GM19468 (cell line): ENCODE data around the gene TAPT1.

Source experiments
- ATAC-seq: cut with Tn5 transposase; IDR thresholded peaks from one replicate; pipeline ENCODE4 v1.9.1; 2021; ENCODE audit warnings: mild to moderate bottlenecking, moderate library complexity, moderate number of reproducible peaks; ENCODE audit not compliant: unreplicated experiment; ENCODE audit errors: extremely low read depth

The TAPT1 gene

DNA sequence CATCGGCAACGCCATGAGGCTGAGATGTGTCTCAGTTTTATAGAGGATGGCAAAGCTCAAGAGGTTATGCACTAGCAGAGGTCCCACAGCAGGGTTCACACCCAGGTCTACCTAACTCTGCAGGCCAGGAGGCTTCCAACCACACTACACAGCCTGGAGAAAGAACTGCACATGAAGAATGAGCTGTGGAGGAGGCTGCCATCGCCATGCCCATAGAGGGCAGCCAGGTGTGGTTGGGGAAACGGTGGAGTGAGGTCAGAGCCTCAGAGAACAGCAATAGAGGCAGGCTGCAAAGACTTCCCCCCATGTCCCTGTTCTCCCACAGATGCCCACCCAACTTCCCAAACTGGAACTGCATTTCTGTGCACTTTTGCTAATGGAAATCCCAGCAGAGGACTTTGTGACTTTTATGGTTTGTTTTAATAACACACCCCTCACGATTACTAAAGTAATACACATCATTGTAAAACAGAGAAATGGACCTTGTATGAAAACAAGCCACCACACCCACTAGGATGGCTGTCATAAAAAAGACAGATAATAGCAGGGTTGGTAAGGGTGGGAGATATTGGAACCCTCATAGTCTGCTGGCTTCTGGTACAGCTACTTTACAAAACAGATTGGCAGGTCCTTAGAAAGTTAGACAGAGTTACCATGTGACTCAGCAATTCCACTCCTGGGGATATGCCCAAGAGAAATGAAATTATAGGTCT, 83.5 kb downstream of the TAPT1 start:
- ATAC-seq: no peak

DNA sequence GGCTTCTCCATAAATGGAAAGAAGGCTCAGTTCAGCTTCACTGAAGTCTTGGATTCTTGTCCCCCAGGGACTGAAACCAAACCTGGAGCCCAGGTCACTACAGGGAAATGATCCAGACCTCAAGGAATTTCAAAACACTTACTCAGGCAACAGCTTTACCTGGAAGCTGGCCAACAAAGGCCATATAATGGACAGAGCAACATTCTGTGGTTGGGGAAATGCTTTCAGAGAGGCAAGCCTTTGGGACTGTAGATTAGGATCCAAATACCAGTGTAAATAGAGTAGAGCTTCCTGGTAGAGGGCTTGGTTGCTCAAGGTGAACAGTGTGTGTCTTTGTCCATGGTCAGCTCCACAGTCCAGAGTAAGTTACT, 85.4 kb downstream of the TAPT1 start:
- no peak for ATAC-seq

DNA sequence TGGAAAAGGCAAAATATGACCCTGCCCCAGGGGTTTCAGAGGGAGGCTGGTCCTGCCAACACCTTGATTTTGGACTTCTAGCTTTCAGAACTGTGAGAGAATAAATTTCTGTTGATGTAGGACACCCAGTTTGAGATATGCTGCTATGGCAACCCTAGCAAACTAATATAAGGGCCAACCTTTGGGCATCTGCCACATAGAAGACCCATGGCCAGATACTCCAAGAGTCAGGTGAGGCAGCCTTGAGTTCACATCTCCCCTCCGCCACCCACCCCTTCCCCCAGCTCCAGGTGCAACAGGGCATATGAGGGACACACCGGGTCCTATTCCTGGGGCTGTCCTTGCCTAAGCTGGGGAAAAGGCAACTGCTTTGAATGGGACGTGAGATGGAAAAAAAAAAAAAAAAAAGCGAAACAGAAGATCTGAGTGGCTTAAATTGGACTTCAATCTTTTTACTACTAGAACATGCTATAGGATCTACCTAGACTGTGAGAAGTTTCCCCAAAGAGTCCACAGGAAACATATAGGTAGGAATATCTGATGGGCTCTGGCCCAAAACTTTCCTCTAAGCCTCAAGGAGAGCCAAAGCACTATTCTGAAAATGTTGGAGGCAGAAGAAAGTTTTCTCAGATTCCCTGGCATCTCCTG, 85.9 kb downstream of the TAPT1 start:
- ATAC-seq: no peak

DNA sequence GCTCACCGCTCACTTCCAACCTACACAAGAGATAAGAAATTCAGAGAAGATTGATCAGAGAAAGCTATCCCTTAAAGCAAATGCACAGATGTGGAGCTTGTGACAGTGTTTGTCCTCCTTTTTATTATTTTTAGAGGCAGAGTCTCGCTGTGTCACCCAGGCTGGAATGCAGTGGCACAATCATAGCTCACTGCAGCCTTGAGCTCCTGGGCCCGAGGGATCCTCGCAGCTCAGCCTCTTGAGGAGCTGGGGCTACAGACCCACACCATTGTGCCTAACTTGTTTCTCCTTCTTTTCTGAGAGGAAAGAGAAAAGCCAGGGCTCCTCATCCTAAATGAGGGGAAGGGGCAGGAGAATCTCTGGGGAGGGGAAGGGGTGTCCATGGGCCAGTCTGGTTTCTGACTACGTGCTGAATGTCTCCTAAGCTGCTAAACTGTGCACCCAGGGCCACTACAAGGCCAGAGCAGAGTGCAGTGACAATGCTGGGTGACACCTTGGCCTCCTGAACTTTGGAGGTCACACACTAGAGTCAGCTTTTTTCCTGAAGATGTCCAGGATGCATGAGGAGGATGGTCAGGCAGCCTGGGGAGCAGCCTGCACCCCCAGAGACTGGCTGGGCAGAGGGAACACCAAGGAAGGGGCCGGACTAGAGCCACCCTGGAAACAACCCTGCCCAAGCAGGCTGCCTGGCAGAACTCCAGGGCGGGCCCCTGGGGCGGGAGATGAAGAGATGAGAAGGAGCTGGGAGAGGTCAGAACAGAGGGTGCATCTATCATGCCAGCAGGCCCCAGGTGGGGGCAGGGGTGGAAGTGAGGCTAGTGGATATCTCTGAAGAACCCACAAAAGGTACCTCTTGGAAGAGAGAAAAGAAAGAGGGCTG, 87.0 kb downstream of the TAPT1 start:
- no peak for ATAC-seq

DNA sequence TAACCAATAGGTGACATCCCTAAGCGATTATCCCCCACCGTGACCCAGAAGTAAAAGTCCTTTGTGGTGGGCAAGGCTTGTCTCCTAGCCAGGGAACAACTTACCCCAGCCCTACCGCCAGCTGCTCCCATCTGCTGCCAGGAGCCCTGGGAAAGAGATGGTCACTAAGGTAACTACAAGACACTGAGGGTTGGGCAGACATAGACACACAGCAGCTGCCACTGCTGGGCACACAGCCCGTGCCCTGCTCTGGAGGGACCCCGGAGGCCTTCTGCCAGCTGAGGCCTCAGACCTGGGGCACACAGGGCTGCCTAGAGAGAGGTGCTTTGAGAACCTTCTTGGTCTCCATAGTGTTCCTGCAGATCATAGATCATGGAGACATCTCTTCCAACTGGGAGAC, 89.4 kb downstream of the TAPT1 start:
- ATAC-seq: no peak

DNA sequence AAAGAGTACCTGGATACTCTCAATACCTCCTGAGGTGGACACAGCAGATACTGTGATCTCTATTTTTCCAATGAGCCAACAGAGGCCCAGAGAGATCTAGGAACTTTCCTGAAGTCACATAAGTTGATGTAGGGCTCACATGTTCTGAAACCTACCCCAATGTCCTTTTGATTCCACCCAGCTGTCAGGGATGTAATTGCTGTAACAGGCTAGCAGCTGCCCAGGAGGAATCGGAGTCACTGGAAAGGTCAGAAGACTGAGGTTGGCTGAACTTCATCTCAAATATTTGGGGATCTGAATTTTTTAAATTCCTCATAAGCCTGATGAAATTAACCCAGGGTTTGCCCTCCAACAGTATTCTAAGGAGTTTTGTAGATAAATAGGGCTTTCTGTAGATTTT, 90.0 kb downstream of the TAPT1 start:
- ATAC-seq: no peak

DNA sequence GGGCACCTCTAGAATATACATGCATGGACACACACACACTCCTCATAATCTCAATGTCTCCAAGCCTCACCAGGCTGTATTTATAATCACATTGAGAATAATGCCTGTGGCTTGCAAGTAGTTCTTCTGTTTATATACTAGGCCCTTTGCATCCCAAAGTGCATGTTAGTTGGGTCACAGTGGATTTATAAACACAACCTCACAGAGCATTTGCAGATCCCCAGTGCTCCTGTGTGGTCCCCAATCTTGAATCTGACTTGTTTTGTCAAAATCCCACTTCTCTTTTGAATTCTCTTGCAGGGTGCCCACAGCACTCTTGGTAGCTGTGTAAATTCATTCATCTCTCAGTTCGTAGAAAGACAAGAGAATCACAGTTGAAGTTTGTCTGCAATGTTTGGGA, 92.9 kb downstream of the TAPT1 start:
- no peak for ATAC-seq

DNA sequence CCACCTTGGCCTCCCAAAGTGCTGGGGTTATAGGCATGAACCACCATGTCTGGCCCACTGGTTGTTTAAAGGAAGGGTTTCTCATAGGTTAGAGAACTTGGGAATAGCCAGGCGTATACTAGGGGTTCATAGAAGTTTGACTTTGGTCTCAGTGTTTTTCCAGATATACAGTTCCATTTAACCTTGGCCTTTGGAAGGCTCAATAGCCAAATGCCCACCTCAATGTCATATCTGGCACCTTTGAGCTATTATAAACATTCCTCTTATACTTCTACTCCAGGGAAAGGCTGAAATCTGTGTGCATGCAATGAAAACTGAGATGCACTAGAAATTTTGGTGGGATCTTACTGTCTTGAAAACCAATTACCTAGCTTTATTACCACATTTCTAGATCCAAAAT, 95.0 kb downstream of the TAPT1 start:
- ATAC-seq: no peak

DNA sequence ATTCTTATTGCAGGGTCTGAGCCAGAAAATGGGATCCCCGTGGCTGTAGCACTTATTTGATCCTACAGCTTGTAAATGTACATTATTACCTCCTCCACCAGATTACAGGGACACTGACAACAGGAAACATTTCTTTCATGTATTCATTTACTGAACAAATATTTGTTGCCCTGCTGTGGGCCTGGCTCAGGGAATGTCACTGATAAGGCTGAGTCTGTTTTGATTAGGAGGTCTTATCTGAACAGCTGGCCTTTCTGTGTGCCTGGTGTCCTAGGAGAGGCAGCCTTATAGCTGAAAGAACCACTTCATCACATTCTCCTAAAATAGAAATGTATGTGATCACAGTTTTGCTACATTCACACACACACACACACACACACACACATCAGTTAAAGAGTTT, 96.9 kb downstream of the TAPT1 start:
- ATAC-seq: no peak

DNA sequence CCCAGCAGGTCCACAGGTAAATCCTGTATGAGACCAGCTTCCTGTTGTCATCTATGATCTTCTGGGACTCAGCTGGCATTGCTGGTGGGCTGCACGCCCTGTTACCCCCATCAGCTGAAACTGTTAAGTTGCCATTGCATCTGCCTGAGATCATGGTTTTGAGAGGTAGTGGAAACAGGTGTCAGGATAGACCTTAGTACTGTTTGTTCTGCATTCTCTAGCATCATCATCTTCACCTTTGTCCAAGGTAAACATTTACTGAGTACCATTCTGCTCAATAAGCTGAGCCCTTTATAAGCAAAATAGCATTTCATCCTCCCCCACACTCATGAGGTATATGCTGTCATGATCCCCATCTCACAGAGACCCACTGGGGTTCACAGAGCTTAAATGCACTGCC, 99.6 kb downstream of the TAPT1 start:
- ATAC-seq: no peak

DNA sequence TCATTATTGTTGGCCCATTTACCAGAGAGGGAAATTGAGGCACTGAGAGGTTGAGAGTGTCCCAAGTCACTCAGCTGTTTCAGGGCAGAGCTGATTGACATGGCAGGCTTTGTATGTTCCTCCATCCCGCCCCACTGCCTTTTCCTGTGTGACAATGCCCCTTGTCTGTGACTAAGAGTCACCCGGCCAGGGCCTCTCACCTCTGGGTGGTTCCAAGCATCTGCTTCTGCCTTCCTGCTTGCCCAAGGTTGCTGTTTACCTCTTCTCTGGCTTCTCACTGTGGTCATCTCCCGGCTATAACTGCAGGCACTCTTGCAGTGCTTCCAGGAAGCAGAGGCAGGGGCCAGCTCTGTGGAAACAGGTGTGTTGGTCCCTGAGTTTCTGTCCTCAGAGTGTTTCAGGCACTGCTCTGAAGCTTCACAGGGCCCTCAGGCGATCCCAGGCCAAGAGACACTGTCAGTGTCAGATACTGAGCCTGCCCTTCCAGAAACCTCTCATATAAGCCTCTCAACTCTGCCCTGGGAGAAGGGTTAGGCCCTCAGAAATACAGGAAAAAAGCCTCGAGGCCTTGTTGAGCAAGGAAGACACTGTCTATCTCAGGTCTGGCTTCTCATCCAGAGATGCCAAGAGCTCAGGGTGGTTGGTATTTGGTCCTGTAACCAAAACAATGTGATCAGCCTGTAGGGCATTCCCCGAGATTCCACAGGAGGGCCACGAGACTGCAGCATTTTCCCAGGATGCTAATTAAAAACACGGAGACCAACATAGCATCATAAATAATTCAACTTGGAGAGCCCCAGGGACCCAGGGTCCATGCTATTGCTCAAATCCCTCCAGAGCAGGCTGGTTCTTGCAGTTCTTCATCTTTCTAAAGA, 100.5 kb downstream of the TAPT1 start:
- ATAC-seq: no peak

DNA sequence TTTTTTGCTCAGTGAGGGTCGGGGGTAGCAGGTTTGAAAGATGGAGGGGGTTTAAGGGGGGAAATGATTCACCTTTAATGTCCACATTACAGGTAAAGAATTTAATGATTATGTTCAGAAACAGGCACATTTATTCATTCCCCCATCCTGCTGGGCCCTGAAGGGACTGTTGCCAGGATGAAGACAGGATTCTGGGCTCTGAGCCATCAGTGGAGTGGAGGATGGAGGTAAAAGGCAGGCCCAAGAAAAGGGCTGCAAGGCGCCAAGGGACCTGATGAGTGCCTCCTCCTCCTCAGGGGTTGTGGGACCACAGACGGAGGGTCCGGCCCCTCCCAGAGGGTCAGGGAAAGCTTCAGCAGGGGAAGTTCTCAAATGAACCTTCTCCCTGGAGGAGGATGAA, 102.0 kb downstream of the TAPT1 start:
- ATAC-seq: no peak

DNA sequence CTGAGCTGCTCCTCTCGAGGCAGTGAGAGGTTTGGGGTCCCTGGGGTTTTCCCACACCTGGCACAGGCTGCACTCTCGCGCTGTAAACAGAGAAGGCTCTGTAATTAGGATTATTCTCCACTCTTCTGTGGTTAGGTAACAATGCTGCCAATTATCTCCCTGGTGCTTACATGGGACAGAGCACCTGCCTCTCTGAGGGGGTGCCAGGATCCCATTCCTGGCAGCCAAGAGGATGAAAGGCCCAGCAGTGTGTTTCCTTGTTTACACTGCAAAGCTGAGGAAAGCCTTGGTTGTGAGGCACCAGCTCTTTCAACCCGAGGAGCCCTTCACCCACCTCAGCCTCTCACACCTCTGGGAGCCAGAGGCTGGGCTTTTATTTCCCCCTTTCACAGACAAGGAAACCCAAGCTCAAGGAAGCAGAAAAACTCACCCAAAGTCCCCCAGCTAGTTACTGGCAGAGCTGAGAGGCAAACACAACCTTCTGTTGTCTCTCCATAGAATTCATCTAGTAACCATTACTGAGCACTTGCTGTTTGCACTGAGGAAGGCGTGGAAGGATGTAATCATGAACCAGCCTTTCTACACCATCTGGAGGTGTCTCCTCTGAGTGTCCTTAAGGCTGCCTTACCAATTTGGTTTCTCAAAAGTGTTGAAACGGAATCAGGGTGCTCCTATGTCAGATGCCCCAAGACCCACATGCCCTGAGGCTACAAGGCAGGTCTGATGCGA, 102.8 kb downstream of the TAPT1 start:
- ATAC-seq: no peak

DNA sequence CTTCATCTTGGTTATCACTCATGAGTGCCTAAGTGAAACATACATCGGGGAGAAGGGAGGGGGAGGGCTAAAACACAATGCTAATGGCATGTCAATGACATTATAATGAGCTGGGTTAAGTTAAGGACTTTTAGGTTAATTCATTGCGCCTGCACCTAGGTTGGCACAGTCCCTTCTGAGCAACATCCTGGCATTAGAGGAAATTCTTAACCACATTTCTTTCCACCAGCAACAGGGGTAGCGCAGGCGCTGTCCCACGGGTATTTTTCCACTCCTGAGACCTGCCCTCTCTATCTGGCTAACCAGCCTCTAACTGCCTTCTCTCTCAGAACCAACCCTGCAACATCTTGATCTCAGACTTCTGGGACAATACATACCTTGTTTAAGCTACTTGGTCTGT, 103.5 kb downstream of the TAPT1 start:
- no peak for ATAC-seq

DNA sequence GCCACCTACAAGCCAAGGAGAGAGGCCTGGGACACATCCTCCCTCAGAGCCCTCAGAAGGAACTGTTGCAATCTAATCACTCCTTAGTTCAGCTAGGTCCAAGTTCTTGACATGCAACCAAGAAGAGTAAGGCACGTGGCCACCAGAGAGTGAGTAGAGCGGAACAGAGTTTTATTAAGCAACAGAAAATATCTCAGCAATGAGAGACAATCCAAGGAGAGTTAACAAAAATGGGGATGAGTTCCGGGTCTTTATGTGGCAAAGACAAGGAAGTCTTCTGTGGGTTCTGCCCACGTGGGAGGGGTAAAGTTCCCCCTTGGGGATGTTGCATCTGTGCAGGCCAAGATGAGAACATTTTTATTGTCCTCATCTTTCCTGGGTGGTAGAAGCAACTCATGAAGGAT, 104.0 kb downstream of the TAPT1 start:
- ATAC-seq: no peak

DNA sequence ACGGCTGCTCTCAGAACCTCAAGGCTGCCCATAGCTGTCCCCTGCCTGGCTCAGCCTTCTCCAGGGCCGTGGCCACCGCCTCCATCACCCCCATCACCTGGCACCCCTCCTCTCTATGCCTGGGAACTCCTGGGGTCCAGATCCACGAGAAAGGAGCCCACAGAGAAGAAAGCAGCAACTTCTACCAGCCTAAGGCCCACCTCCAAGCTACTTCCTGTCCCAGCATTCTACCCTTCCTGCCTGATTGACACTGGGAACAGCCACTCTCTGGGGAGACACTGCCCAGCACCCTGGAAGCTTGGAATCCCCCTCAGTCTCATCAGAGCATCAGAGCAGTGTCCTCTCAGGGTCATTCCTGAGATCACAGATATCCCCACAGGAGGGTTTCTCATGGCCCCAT, 105.6 kb downstream of the TAPT1 start:
- ATAC-seq: no peak

DNA sequence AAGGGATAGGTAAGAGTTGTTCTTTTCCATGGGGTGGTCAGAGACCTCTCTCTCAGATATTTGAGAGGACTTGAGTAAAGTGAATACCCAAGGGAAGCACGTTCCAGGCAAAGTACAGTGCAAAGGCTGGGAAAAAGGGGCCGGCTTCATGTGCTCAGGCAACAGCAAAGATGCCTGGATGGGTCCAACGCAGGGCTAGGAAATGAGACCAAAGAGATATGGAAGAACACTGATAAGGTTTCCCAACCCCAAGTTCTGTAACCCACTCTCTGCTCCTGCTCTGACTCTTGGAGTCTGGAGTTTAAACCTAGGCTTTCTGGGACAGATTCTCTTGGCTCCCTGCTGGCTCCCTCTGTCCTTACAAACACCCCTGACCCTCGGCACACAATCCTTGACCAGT, 106.3 kb downstream of the TAPT1 start:
- no peak for ATAC-seq

DNA sequence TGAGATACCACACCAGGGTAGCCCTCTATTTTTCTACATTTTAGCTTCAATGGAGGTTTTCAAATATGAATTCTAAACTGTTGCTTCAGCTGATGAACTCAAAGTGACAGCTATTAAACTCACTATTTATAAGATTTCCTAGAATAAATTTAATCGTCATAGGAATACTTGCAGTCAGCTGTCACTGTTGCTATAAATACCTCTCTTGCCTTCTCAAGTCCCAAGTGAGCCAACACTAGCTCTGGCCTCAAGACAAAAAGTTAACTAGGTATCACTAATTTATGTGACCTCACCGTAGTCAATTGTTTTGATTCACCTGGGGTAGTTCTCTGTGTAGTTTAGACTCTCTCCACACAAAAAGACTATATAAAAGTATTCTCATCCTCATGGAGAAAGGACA, 108.2 kb downstream of the TAPT1 start:
- no peak for ATAC-seq

DNA sequence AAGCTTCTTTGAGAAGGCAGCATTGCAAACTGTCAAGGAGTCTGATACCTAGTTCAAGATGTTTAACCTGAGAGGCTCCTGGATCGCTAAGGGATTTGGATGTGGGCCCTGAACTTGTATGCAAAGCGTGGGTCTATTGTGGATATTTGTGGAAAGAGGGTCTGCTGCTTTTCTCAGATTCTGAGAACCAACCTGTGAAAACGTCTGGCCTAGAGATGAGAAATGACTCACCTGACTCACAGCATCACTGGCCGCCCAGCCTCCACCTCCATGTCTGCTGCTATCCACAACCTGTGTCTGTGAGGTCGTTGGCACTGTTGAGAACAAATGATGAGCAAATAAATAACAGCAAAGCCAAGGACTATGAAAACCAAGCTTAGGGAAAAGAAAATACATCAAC, 109.1 kb downstream of the TAPT1 start:
- no peak for ATAC-seq

DNA sequence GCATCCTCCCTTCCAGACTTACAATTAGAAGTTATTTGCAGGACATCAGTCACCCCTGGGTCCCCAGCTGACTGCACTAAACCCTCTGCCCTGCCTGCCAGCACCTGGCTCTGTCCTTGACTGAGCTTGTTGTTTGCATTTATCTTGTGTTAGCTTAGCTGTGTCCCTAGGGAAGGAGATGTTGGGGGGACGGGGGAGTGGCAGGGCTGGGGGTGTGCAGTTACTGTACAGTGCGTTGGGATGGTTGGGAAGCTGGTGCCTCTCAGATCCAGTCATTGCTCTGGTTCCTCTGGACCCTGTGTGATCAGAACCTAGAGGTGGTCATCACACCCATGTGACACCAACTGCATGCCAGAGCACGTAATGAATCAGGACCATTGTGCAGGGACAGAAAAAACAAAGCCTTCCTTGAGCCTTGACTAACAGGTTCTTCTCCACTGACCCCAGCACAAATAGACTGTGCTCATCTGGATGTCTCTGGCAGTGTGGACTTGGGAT, 109.7 kb downstream of the TAPT1 start:
- ATAC-seq: no peak
